HepG2 (cell line): Measurements from ENCODE around the gene PHF13. TPM values are rescaled to one million over a fixed set of nuclear protein-coding genes. Genes with fewer than 3 reads are reported as not detected.

Experiments
- AGO2 ChIP-seq: fragments of 200-400 bp; formaldehyde crosslinking; optimal IDR thresholded peaks from 2 replicates; pipeline ENCODE3; 2017; ENCODE audit warnings: mild to moderate bottlenecking, low read depth, low read length, moderate library complexity
- AKNA ChIP-seq: sonication (generic); formaldehyde crosslinking; IDR thresholded peaks from 2 replicates; pipeline ENCODE4 v1.4.0; 2020; ENCODE audit warnings: missing genetic modification reagents, borderline replicate concordance
- MYNN ChIP-seq: sonication (generic); formaldehyde crosslinking; IDR thresholded peaks from 2 replicates; pipeline ENCODE4 v1.4.0; 2020; ENCODE audit warnings: mild to moderate bottlenecking, low read depth, missing genetic modification reagents
- NFE2 ChIP-seq: sonication (generic); formaldehyde crosslinking; IDR thresholded peaks from 2 replicates; pipeline ENCODE4 v1.4.0; 2020; ENCODE audit warnings: missing genetic modification reagents
- SALL2 ChIP-seq: sonication (generic); formaldehyde crosslinking; IDR thresholded peaks from 2 replicates; pipeline ENCODE4 v1.8.1; 2023; ENCODE audit warnings: mild to moderate bottlenecking, missing genetic modification reagents, inconsistent platforms
- THAP9 ChIP-seq: sonication (generic); formaldehyde crosslinking; IDR thresholded peaks from 2 replicates; pipeline ENCODE4; 2020; ENCODE audit warnings: missing genetic modification reagents, mild to moderate bottlenecking, borderline replicate concordance
- ZMYM4 ChIP-seq: sonication (generic); formaldehyde crosslinking; IDR thresholded peaks from 2 replicates; pipeline ENCODE4 v1.8.1; 2023; ENCODE audit warnings: mild to moderate bottlenecking, missing genetic modification reagents
- ZNF224 ChIP-seq: sonication (generic); formaldehyde crosslinking; IDR thresholded peaks from 2 replicates; pipeline ENCODE4 v1.5.0; 2020; ENCODE audit warnings: mild to moderate bottlenecking, missing genetic modification reagents
- ZNF24 ChIP-seq: fragments of 450-650 bp; IDR thresholded peaks from 2 replicates; pipeline ENCODE4 v1.6.1; 2017; ENCODE audit warnings: antibody characterized with exemption, mild to moderate bottlenecking
- ZNF543 ChIP-seq: sonication (generic); formaldehyde crosslinking; IDR thresholded peaks from 2 replicates; pipeline ENCODE4 v1.4.0; 2020; ENCODE audit warnings: mild to moderate bottlenecking, missing genetic modification reagents
- ZNF646 ChIP-seq: sonication (generic); formaldehyde crosslinking; IDR thresholded peaks from 2 replicates; pipeline ENCODE4 v1.9.0; 2021; ENCODE audit warnings: mild to moderate bottlenecking, missing genetic modification reagents
- ZNF75D ChIP-seq: sonication (generic); formaldehyde crosslinking; IDR thresholded peaks from 2 replicates; pipeline ENCODE4 v1.8.1; 2023; ENCODE audit warnings: missing genetic modification reagents, mild to moderate bottlenecking, borderline replicate concordance
- ZNF761 ChIP-seq: sonication (generic); formaldehyde crosslinking; conservative IDR thresholded peaks from 2 replicates; pipeline ENCODE4 v1.4.0; 2020; ENCODE audit warnings: mild to moderate bottlenecking, missing genetic modification reagents
- ZSCAN29 ChIP-seq: sonication (generic); formaldehyde crosslinking; conservative IDR thresholded peaks from 2 replicates; pipeline ENCODE4 v1.4.0; 2020; ENCODE audit warnings: mild to moderate bottlenecking, missing genetic modification reagents
- polyA plus RNA-seq, 8 experiments: library from polyadenylated mRNA; depleted of rRNA in 3 of 8; stranded (reverse) in 7 of 8; unstranded in 1 of 8; fragments of >200 nt; fragmentation: Illumina TruSeq in 4 of 8; extraction: Trizol in 4 of 8; gene quantifications; 2 replicates each; pipeline versions ENCODE4 v1.2.1 to v1.2.3, GENCODE V29; 2011 to 2016; ENCODE audit warnings: low read depth in 4 of 8, missing spikeins in 1 of 8, mixed read lengths in 1 of 8; ENCODE audit not compliant: insufficient read depth in 1 of 8
- total RNA-seq, 5 experiments: library from RNA; depleted of rRNA; stranded (reverse); fragments of >200 nt; fragmentation: Illumina TruSeq; extraction: Trizol; gene quantifications; 2 replicates each; pipeline ENCODE4 v1.2.3, GENCODE V29; 2016; ENCODE audit warnings: low read depth in 1 of 5

Gene PHF13
- total and polyA plus RNA-seq, 2 of the 13 experiments (the other 11 are each of a cell fraction or from before 2014, with no cell fraction given), result 4.7 to 7.4 TPM

- TF ChIP-seq AKNA (CRISPR knock-in tag) (no peak), MYNN (CRISPR knock-in tag) (no peak), ZNF761 (CRISPR knock-in tag) (0 out of 2 replicates have a peak, but pooled peaks have one; percentile 63), ZNF75D (CRISPR knock-in tag) (no peak), THAP9 (CRISPR knock-in tag) (no peak; the same call in 1 of the 2 replicates), AGO2 (peak; percentile 73), NFE2 (no peak), ZMYM4 (CRISPR knock-in tag) (no peak), ZNF646 (CRISPR knock-in tag) (no peak), ZSCAN29 (peak; percentile 49; the same call in 1 of the 2 replicates), SALL2 (CRISPR knock-in tag) (no peak), ZNF224 (CRISPR knock-in tag) (no peak), ZNF543 (CRISPR knock-in tag) (no peak; the same call in 1 of the 2 replicates), ZNF24 (no peak)
These were observed 11.4 kb downstream of the PHF13 start, which contains the start of gene THAP3 (continued) for GRCh38 chr1:6624710-6625583.
